ENCODE data around the gene PCNX3. TPM values are rescaled to one million over a fixed set of nuclear protein-coding genes. Genes with fewer than 3 reads are reported as not detected.

Gene PCNX3
- total and polyA plus RNA-seq, 2 of the 4 experiments (the other 2 are of a cell fraction), result 5.6 to 33.2 TPM

GRCh38 chr11:65612691-65613090, 2.9 kb upstream of the PCNX3 start:
- Histone ChIP-seq H3K4ac (ENCODE audit: low read depth, low read length) (no peak overlapping the region), H2AFZ (replicated peaks; ENCODE audit: low read length, poor library complexity) (peak overlapping the region; percentile 29), H3K56ac (ENCODE audit: extremely low read depth, insufficient read depth, low read length) (no peak overlapping the region), H4K20me1 (ENCODE audit: insufficient read depth, low read length) (peaks cover 41% of the 10 kb centered on the region), H3K14ac (replicated peaks; ENCODE audit: low read depth, low read length) (no peak overlapping the region), H3K79me1 (ENCODE audit: low read depth in 1 of 2, low read length in 2 of 2) (peaks cover 9 to 78% of the 10 kb centered on the region in 2 experiments), H3K4me1 (ENCODE audit: control insufficient read depth, insufficient read depth, low read length) (peaks cover 19% of the 10 kb centered on the region), H3K27ac (ENCODE audit: insufficient read depth, low read length) (no peak overlapping the region; the same call in 1 of the 2 replicates), H3K27me3 (ENCODE audit: control insufficient read depth, insufficient read depth, low read length) (no peaks in the 10 kb centered on the region), H2BK120ac (ENCODE audit: low read depth, low read length) (no peak overlapping the region), H3K4me3 (ENCODE audit: insufficient read depth, low read depth, low read length) (no peak overlapping the region), H2AK5ac (ENCODE audit: low read depth, low read length) (peak overlapping the region; percentile 86), H2BK20ac (ENCODE audit: low read depth, low read length) (no peak overlapping the region), H3K9me1 (ENCODE audit: insufficient read depth, low read length) (0 out of 2 replicates have a peak, but pooled peaks cover 14% of the 10 kb centered on the region), H3K23ac (ENCODE audit: low read depth, low read length) (no peak overlapping the region), H3K4me2 (ENCODE audit: low read depth, low read length) (peak overlapping the region; percentile 39), H4K91ac (ENCODE audit: insufficient read depth, low read depth, low read length) (no peak overlapping the region), H3K36me3 (ENCODE audit: control insufficient read depth, insufficient read depth, low read length) (peaks cover 15% of the 10 kb centered on the region), H2BK5ac (ENCODE audit: low read depth, low read length, poor library complexity, severe bottlenecking) (no peak overlapping the region), H4K5ac (ENCODE audit: low read depth, low read length) (no peak overlapping the region), H3K9ac (ENCODE audit: low read depth, low read length) (no peak overlapping the region; the same call in 1 of the 2 replicates), H4K8ac (ENCODE audit: low read depth in 2 of 2, low read length in 2 of 2) (peak overlapping the region in 1 of 2 experiments; percentile 11; a peak in 1 of 4 replicates), H3K18ac (ENCODE audit: low read depth, low read length) (no peak overlapping the region), H2AK9ac (replicated peaks; ENCODE audit: low read depth, low read length, poor library complexity) (peak overlapping the region; percentile 100), H3K9me3 (ENCODE audit: control insufficient read depth, insufficient read depth, low read length) (no peaks in the 10 kb centered on the region), H2BK15ac (ENCODE audit: low read depth, low read length) (no peak overlapping the region)
- no TSS peak for BruUV-seq (replicated peaks)
- TF ChIP-seq FOS (IDR thresholded peaks at IDR 0.05; ENCODE audit: low read depth, low read length) (no peak), CTCF (conservative IDR thresholded peaks at IDR 0.05; ENCODE audit: low read depth, low read length) (no peak), MAFK (IDR thresholded peaks at IDR 0.05; ENCODE audit: low read depth, low read length) (no peak), CEBPB (IDR thresholded peaks at IDR 0.05; ENCODE audit: low read depth, low read length) (no peak), RAD21 (IDR thresholded peaks at IDR 0.05; ENCODE audit: low read length) (no peak), MAZ (IDR thresholded peaks at IDR 0.05; ENCODE audit: borderline replicate concordance, low read depth, low read length) (no peak), NFE2L2 (IDR thresholded peaks at IDR 0.05; ENCODE audit: low read depth, low read length) (no peak), MXI1 (IDR thresholded peaks at IDR 0.05; ENCODE audit: borderline replicate concordance, low read depth, low read length) (no peak), RFX5 (IDR thresholded peaks at IDR 0.05; ENCODE audit: low read depth, low read length) (no peak), SMC3 (IDR thresholded peaks at IDR 0.05; ENCODE audit: low read depth, low read length) (no peak), RCOR1 (IDR thresholded peaks at IDR 0.05; ENCODE audit: insufficient replicate concordance, low read length) (no peak), USF2 (IDR thresholded peaks at IDR 0.05; ENCODE audit: low read depth, low read length) (no peak), CHD1 (IDR thresholded peaks at IDR 0.05; ENCODE audit: low read depth, low read length) (no peak), ELK1 (IDR thresholded peaks at IDR 0.05; ENCODE audit: borderline replicate concordance, low read depth, low read length) (no peak), POLR2A (IDR thresholded peaks at IDR 0.05; ENCODE audit: low read depth, low read length) (no peak), BHLHE40 (IDR thresholded peaks at IDR 0.05; ENCODE audit: low read depth, low read length) (no peak)
- dilution Hi-C loops (cut with HindIII; ENCODE audit: low sequenced_read_pairs, unreplicated experiment) (no loop called here), in situ Hi-C loops (cut with MboI; ENCODE audit: low sequenced_read_pairs) (no loop called here), intact Hi-C loops (cut with micrococcal nuclease) (no loop called here)
- no peak for ATAC-seq (ENCODE audit: low read depth)
- 86% methylated on average over 1 of the region's 7 CpGs; no CpG with 5 or more reads in 1 of the 2 experiments for WGBS, 2 experiments (ENCODE audit: extremely low coverage in 2 of 2, insufficient read length in 1 of 2)
- ChIA-PET CTCF (no interaction called here), POLR2A (ENCODE audit: unreplicated experiment) (no interaction called here)
- DNase-seq, result no peak
